Central memory CD8-positive, alpha-beta T cell (primary cell): Measurements from ENCODE around the gene PCBP1.
"Not testable (repeated sequence)": the region's sequence is repeated elsewhere in the genome, so short reads cannot be mapped to it uniquely, and the experiment has no call there.

Experiments used
- ATAC-seq: fragments of 150-1000 bp; cut with Tn5 transposase; replicated peaks from 2 replicates; pipeline ENCODE4 v1.10.0; 2022; ENCODE audit warnings: mild to moderate bottlenecking, moderate FRiP score, moderate number of reproducible peaks; ENCODE audit not compliant: poor library complexity, severe bottlenecking; ENCODE audit errors: extremely low read depth
- DNase-seq, 2 donors: peaks; one replicate each; pipeline ENCODE4 v3.0.0; 2021; ENCODE audit warnings: low spot score in 2 of 2
- H3K27ac Mint-ChIP-seq: one replicate; pipeline ENCODE4 v1.8.0; 2022; ENCODE audit warnings: low read depth, mild to moderate bottlenecking, moderate library complexity, mixed read lengths
- H3K27me3 Mint-ChIP-seq: one replicate; pipeline ENCODE4 v1.8.0; 2022; ENCODE audit warnings: mixed read lengths
- H3K36me3 Mint-ChIP-seq: one replicate; pipeline ENCODE4 v1.8.0; 2022; ENCODE audit warnings: mild to moderate bottlenecking, moderate library complexity, mixed read lengths; ENCODE audit not compliant: insufficient read depth
- H3K4me1 Mint-ChIP-seq: one replicate; pipeline ENCODE4 v1.8.0; 2022; ENCODE audit warnings: mixed read lengths
- H3K4me3 Mint-ChIP-seq: one replicate; pipeline ENCODE4 v1.8.0; 2022; ENCODE audit warnings: mild to moderate bottlenecking, moderate library complexity, mixed read lengths
- H3K9me3 Mint-ChIP-seq: one replicate; pipeline ENCODE4 v1.8.0; 2022; ENCODE audit warnings: mixed read lengths

The PCBP1 gene

GRCh38 chr2:70125498-70125898 is 38.2 kb downstream of the PCBP1 start:
- peak overlapping the region; percentile 83 for H3K4me3 Mint-ChIP-seq
- H3K27me3 Mint-ChIP-seq: no peaks in the 10 kb centered on the region
- peaks cover 79% of the 10 kb centered on the region for H3K4me1 Mint-ChIP-seq
- H3K9me3 Mint-ChIP-seq: no peaks in the 10 kb centered on the region
- H3K36me3 Mint-ChIP-seq: peaks cover 40% of the 10 kb centered on the region
- peak overlapping the region; percentile 100 for H3K27ac Mint-ChIP-seq
- ATAC-seq (no peak), DNase-seq (no peak)

- Mint-ChIP-seq H3K9me3 (no peaks in the 10 kb centered on the region), H3K27ac (peak overlapping the region; percentile 100), H3K4me1 (peaks cover 76% of the 10 kb centered on the region), H3K36me3 (peaks cover 40% of the 10 kb centered on the region), H3K27me3 (no peaks in the 10 kb centered on the region), H3K4me3 (peak overlapping the region; percentile 83)
- DNase-seq: no peak
- no peak for ATAC-seq
Observed at GRCh38 chr2:70126413-70126812, 39.1 kb downstream of the PCBP1 start.

GRCh38 chr2:70128005-70128404 is 40.7 kb downstream of the PCBP1 start:
- H3K4me1 Mint-ChIP-seq: peaks cover 74% of the 10 kb centered on the region
- ATAC-seq: no peak
- no peaks in the 10 kb centered on the region for H3K9me3 Mint-ChIP-seq
- no peaks in the 10 kb centered on the region for H3K27me3 Mint-ChIP-seq
- no peak for DNase-seq
- H3K36me3 Mint-ChIP-seq: peaks cover 43% of the 10 kb centered on the region
- H3K27ac Mint-ChIP-seq: no peak overlapping the region
- no peak overlapping the region for H3K4me3 Mint-ChIP-seq

- not testable (repeated sequence) for H3K9me3 Mint-ChIP-seq
- H3K4me3 Mint-ChIP-seq: peak overlapping the region; percentile 80
- peak; percentile 29 for ATAC-seq
Observed at GRCh38 chr2:70131344-70132143, 44.3 kb downstream of the PCBP1 start.

DNA sequence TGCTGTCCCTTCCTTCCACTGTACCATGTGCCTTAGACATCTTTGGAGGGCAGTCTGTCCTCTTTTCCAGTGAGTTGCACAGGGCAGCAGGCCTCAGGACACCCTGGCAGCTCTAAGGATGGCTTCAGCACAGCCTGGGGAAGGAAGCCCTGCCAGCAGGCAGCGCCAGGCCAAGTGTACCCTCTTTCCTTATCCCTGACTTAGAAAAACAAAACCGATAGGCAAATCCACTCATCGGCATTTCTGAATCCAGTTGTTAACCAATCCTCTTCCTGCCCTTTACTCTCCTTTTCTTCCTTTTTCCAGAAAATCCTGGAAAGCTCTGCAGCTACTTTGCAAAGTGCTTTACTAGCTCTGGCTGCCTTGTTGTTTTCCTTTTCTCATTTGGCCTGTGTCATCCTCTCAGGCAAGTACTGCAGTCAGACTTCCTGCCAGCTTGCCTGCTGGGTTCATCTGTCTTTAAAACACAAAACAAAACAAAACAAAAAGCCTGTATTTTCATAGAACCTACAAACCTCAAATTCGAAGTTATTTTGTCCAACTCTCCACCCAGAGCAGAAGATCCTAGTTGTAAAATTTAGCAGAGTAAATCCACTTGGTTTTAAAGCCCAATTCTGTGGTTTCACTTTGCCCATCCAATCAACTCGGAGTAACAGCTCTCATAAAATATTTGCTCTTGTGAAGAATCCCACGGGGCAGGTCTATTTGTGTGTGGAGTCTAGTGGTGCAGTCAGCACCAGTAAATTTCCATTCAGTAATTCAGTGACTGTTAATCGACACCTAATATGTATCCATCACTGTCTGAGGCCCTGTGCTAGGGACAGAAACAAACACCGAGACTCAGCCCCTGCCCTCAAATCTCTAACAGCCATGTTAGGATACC is 45.2 kb downstream of the PCBP1 start:
- H3K27me3 Mint-ChIP-seq: no peaks in the 10 kb centered on the region
- H3K36me3 Mint-ChIP-seq: peaks cover 29% of the 10 kb centered on the region
- H3K4me3 Mint-ChIP-seq: peak overlapping the region; percentile 80
- peak overlapping the region; percentile 94 for H3K27ac Mint-ChIP-seq
- DNase-seq (no peak), ATAC-seq (peak; percentile 55)
- peaks cover 71% of the 10 kb centered on the region for H3K4me1 Mint-ChIP-seq
- no peaks in the 10 kb centered on the region for H3K9me3 Mint-ChIP-seq

More at GRCh38 chr2:70131344-70132143, 44.3 kb downstream of the PCBP1 start:
- not testable (repeated sequence) for H3K27me3 Mint-ChIP-seq, DNase-seq
- peaks cover 28% of the 10 kb centered on the region for H3K36me3 Mint-ChIP-seq
- peaks cover 70% of the 10 kb centered on the region for H3K4me1 Mint-ChIP-seq
- H3K27ac Mint-ChIP-seq: peak overlapping the region; percentile 94

DNA sequence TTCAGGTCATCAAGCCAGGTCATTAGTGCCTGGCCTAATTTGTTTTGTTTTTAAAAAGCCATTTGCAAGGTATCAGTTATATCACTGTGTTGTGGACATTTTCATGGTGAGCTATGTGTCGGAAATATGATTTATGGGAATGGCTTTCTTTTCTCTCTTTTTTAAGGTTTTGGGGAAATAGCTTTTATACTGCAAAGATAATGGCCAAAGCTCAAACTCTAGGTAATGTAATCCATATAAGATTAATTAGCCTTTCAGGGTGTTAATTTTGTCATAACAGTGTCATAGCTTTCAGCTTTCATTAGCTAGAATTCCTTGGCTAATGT is 45.8 kb downstream of the PCBP1 start:
- peaks cover 71% of the 10 kb centered on the region for H3K4me1 Mint-ChIP-seq
- H3K27me3 Mint-ChIP-seq: no peaks in the 10 kb centered on the region
- no peaks in the 10 kb centered on the region for H3K9me3 Mint-ChIP-seq
- DNase-seq: no peak
- peak overlapping the region; percentile 94 for H3K27ac Mint-ChIP-seq
- no peak for ATAC-seq
- H3K4me3 Mint-ChIP-seq: peak overlapping the region; percentile 80
- peaks cover 28% of the 10 kb centered on the region for H3K36me3 Mint-ChIP-seq

GRCh38 chr2:70133491-70134322 is 46.4 kb downstream of the PCBP1 start:
- peaks cover 28% of the 10 kb centered on the region for H3K36me3 Mint-ChIP-seq

DNA sequence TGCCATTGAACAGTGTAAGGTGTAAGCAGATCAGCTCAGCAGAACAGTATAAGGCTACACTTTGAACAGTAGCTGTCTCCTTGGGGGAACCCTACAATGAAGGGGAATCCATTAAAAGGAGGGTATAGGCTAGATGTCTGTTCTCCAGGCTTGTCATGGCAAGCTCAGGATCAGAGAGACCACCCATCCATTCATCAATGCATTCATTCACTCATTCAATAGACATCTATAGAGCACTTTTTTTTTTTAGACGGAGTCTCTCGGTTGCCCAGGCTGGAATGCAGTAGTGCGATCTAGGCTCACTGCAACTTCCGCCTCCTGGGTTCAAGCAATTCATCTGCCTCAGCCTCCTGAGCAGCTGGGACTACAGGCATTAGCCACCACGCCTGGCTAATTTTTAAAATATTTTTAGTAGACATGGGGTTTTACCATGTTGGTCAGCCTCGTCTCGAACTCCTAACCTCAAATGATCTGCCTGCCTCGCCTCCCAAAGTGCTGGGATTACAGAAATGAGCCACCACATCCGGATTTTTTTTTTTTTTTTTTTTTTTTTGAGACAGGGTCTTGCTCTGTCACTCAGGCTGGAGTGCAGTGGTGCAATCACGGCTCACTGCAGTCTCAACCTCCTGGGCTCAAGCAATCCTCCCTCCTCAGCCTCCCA is 47.2 kb downstream of the PCBP1 start:
- ATAC-seq, H3K27me3 Mint-ChIP-seq, DNase-seq, H3K9me3 Mint-ChIP-seq: not testable (repeated sequence)
- Mint-ChIP-seq H3K27ac (peak overlapping the region; percentile 94), H3K4me1 (peaks cover 69% of the 10 kb centered on the region), H3K4me3 (peak overlapping the region; percentile 80), H3K36me3 (peaks cover 28% of the 10 kb centered on the region)

More at GRCh38 chr2:70133491-70134322, 46.4 kb downstream of the PCBP1 start:
- peak; percentile 25 for ATAC-seq
- Mint-ChIP-seq H3K27me3 (no peaks in the 10 kb centered on the region), H3K9me3 (no peaks in the 10 kb centered on the region), H3K4me1 (peaks cover 71% of the 10 kb centered on the region), H3K4me3 (peak overlapping the region; percentile 80), H3K27ac (peak overlapping the region; percentile 94)
- DNase-seq: no peak
